ENCODE data around the gene FRY. TPM values are rescaled to one million over a fixed set of nuclear protein-coding genes. Genes with fewer than 3 reads are reported as not detected.

The FRY gene
- total RNA-seq, 1 experiment from 2014 or later: 0.11 TPM

GRCh38 chr13:32173881-32174280 is 142.3 kb downstream of the FRY start:
- in situ Hi-C loops (cut with HindIII; ENCODE audit: low pct_unique_long_range_greater_than_20kb, low sequenced_read_pairs): no loop called here
- DNase-seq (ENCODE audit: low read depth, low spot score): no peak

- no peak for DNase-seq (ENCODE audit: low read depth, low spot score)
- in situ Hi-C loops (cut with HindIII; ENCODE audit: low pct_unique_long_range_greater_than_20kb, low sequenced_read_pairs): no loop called here
Measured at GRCh38 chr13:32174366-32174765, 142.8 kb downstream of the FRY start.

GRCh38 chr13:32175307-32175706 is 143.7 kb downstream of the FRY start:
- in situ Hi-C loops (cut with HindIII; ENCODE audit: low pct_unique_long_range_greater_than_20kb, low sequenced_read_pairs): no loop called here
- DNase-seq (ENCODE audit: low read depth, low spot score): no peak

GRCh38 chr13:32175943-32176342 is 144.4 kb downstream of the FRY start:
- no peak for DNase-seq (ENCODE audit: low read depth, low spot score)
- in situ Hi-C loops (cut with HindIII; ENCODE audit: low pct_unique_long_range_greater_than_20kb, low sequenced_read_pairs): no loop called here

GRCh38 chr13:32176696-32177095 is 145.1 kb downstream of the FRY start:
- in situ Hi-C loops (cut with HindIII; ENCODE audit: low pct_unique_long_range_greater_than_20kb, low sequenced_read_pairs): no loop called here
- DNase-seq (ENCODE audit: low read depth, low spot score): no peak

GRCh38 chr13:32178763-32179162 is 147.2 kb downstream of the FRY start:
- in situ Hi-C loops (cut with HindIII; ENCODE audit: low pct_unique_long_range_greater_than_20kb, low sequenced_read_pairs): no loop called here
- DNase-seq (ENCODE audit: low read depth, low spot score): no peak

GRCh38 chr13:32179708-32180107 is 148.1 kb downstream of the FRY start:
- in situ Hi-C loops (cut with HindIII; ENCODE audit: low pct_unique_long_range_greater_than_20kb, low sequenced_read_pairs): no loop called here
- DNase-seq (ENCODE audit: low read depth, low spot score): no peak

GRCh38 chr13:32187651-32188050 is 156.1 kb downstream of the FRY start:
- in situ Hi-C loops (cut with HindIII; ENCODE audit: low pct_unique_long_range_greater_than_20kb, low sequenced_read_pairs): no loop called here
- DNase-seq (ENCODE audit: low read depth, low spot score): no peak

- DNase-seq (ENCODE audit: low read depth, low spot score): no peak
- in situ Hi-C loops (cut with HindIII; ENCODE audit: low pct_unique_long_range_greater_than_20kb, low sequenced_read_pairs): no loop called here
Measured at GRCh38 chr13:32191452-32191998, 160.0 kb downstream of the FRY start.

- in situ Hi-C loops (cut with HindIII; ENCODE audit: low pct_unique_long_range_greater_than_20kb, low sequenced_read_pairs): no loop called here
- no peak for DNase-seq (ENCODE audit: low read depth, low spot score)
Measured at GRCh38 chr13:32195713-32196112, 164.1 kb downstream of the FRY start.

- in situ Hi-C loops (cut with HindIII; ENCODE audit: low pct_unique_long_range_greater_than_20kb, low sequenced_read_pairs): no loop called here
- DNase-seq (ENCODE audit: low read depth, low spot score): no peak
Measured at GRCh38 chr13:32199168-32199567, 167.6 kb downstream of the FRY start.

GRCh38 chr13:32200741-32201140 is 169.2 kb downstream of the FRY start:
- DNase-seq (ENCODE audit: low read depth, low spot score): no peak
- in situ Hi-C loops (cut with HindIII; ENCODE audit: low pct_unique_long_range_greater_than_20kb, low sequenced_read_pairs): no loop called here

GRCh38 chr13:32201809-32202208 is 170.2 kb downstream of the FRY start:
- DNase-seq (ENCODE audit: low read depth, low spot score): no peak
- in situ Hi-C loops (cut with HindIII; ENCODE audit: low pct_unique_long_range_greater_than_20kb, low sequenced_read_pairs): no loop called here

- in situ Hi-C loops (cut with HindIII; ENCODE audit: low pct_unique_long_range_greater_than_20kb, low sequenced_read_pairs): no loop called here
- DNase-seq (ENCODE audit: low read depth, low spot score): no peak
Measured at GRCh38 chr13:32202268-32202667, 170.7 kb downstream of the FRY start.

- in situ Hi-C loops (cut with HindIII; ENCODE audit: low pct_unique_long_range_greater_than_20kb, low sequenced_read_pairs): no loop called here
- no peak for DNase-seq (ENCODE audit: low read depth, low spot score)
Measured at GRCh38 chr13:32203221-32203620, 171.6 kb downstream of the FRY start.

- in situ Hi-C loops (cut with HindIII; ENCODE audit: low pct_unique_long_range_greater_than_20kb, low sequenced_read_pairs): no loop called here
Measured at GRCh38 chr13:32203736-32204135, 172.2 kb downstream of the FRY start.

GRCh38 chr13:32205431-32206096 is 174.0 kb downstream of the FRY start:
- DNase-seq (ENCODE audit: low read depth, low spot score): no peak
- in situ Hi-C loops (cut with HindIII; ENCODE audit: low pct_unique_long_range_greater_than_20kb, low sequenced_read_pairs): no loop called here

More at GRCh38 chr13:32203736-32204135, 172.2 kb downstream of the FRY start:
- no peak for DNase-seq (ENCODE audit: low read depth, low spot score)

- in situ Hi-C loops (cut with HindIII; ENCODE audit: low pct_unique_long_range_greater_than_20kb, low sequenced_read_pairs): no loop called here
- no peak for DNase-seq (ENCODE audit: low read depth, low spot score)
Measured at GRCh38 chr13:32206097-32206740, 174.6 kb downstream of the FRY start.

GRCh38 chr13:32208860-32209259 is 177.3 kb downstream of the FRY start:
- DNase-seq (ENCODE audit: low read depth, low spot score): no peak
- in situ Hi-C loops (cut with HindIII; ENCODE audit: low pct_unique_long_range_greater_than_20kb, low sequenced_read_pairs): no loop called here

Data from SK-MEL-5 (cell line).